ENCODE results near the gene HOOK1.

Gene HOOK1

GRCh38 chr1:59871746-59872145 is 57.0 kb downstream of the HOOK1 start:
- no peak overlapping the region for H3K27ac ChIP-seq
- H3K36me3 ChIP-seq (replicated peaks), result no peaks in the 10 kb centered on the region
- H3K27me3 ChIP-seq (replicated peaks), result no peaks in the 10 kb centered on the region
- no peak for DNase-seq
- no peak for TF ChIP-seq CTCF (IDR thresholded peaks at IDR 0.05; ENCODE audit: low read depth, low read length, missing control alignments)
- in situ Hi-C loops (cut with HindIII; ENCODE audit: low pct_ligation_motif_present, low sequenced_read_pairs), result no loop called here
- no peak overlapping the region for H3K4me3 ChIP-seq (ENCODE audit: low read depth, low read length)

GRCh38 chr1:59877108-59877682 is 62.4 kb downstream of the HOOK1 start:
- H3K36me3 ChIP-seq (replicated peaks), result no peaks in the 10 kb centered on the region
- H3K27me3 ChIP-seq (replicated peaks), result no peaks in the 10 kb centered on the region
- no peak for DNase-seq
- H3K4me3 ChIP-seq (ENCODE audit: low read depth, low read length), result no peak overlapping the region
- H3K27ac ChIP-seq, result no peak overlapping the region
- in situ Hi-C loops (cut with HindIII; ENCODE audit: low pct_ligation_motif_present, low sequenced_read_pairs), result no loop called here
- TF ChIP-seq CTCF (IDR thresholded peaks at IDR 0.05; ENCODE audit: low read depth, low read length, missing control alignments), result no peak

DNA sequence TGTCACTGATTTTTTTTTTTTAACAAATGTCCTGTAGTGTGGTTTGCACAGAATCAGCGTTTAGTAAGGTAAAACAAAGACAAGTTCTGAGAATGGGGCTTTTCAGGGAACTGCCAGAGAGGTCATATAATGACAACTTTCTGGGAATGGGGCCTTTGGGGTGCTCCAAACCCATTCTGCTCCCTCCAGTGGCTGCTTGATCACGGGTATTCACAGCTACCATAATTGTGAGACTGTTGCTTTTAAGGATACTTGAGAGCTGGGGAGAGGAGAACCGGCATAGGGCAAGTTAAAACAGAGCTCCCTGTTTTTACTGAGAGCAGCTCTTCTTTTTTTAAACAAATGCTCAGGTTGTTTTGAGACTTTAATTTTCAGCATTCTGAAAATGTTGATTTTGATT is 63.6 kb downstream of the HOOK1 start:
- Histone ChIP-seq H3K27me3 (replicated peaks) (no peaks in the 10 kb centered on the region), H3K27ac (no peak overlapping the region), H3K4me3 (ENCODE audit: low read depth, low read length) (no peak overlapping the region), H3K36me3 (replicated peaks) (no peaks in the 10 kb centered on the region)
- TF ChIP-seq CTCF (IDR thresholded peaks at IDR 0.05; ENCODE audit: low read depth, low read length, missing control alignments), result no peak
- no peak for DNase-seq
- in situ Hi-C loops (cut with HindIII; ENCODE audit: low pct_ligation_motif_present, low sequenced_read_pairs), result no loop called here

GRCh38 chr1:59879574-59879973 is 64.8 kb downstream of the HOOK1 start:
- in situ Hi-C loops (cut with HindIII; ENCODE audit: low pct_ligation_motif_present, low sequenced_read_pairs), result no loop called here
- peak; percentile 77 for TF ChIP-seq CTCF (IDR thresholded peaks at IDR 0.05; ENCODE audit: low read depth, low read length, missing control alignments)
- DNase-seq, result peak; percentile 72
- no peaks in the 10 kb centered on the region for H3K36me3 ChIP-seq (replicated peaks)
- no peak overlapping the region for H3K27ac ChIP-seq
- no peaks in the 10 kb centered on the region for H3K27me3 ChIP-seq (replicated peaks)
- H3K4me3 ChIP-seq (ENCODE audit: low read depth, low read length), result no peak overlapping the region

DNA sequence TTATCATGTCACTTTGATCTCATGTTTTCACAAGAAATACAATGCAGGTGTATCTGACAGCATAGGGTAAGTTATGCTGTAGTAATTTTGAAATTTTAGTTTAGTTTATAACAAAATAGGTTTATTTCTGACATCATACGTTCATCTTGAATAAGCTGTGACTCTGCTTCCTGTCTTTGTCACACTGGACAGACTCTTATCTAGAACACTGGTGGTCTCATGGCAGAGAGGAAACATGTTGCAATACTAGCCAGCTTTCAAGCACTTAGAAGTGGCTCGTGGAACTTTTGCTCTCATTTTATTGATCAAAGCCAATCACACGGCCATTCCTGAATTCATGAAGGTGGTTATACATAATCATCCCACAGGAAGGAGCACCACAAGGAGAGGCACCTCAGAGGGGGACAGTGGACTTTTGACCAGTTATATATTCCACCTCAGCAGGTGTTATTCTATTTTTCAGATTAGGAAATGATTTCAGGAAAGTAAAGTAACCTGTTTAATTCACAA is 65.3 kb downstream of the HOOK1 start:
- no peak overlapping the region for H3K27ac ChIP-seq
- H3K4me3 ChIP-seq (ENCODE audit: low read depth, low read length), result no peak overlapping the region
- H3K36me3 ChIP-seq (replicated peaks), result no peaks in the 10 kb centered on the region
- DNase-seq, result no peak
- no peak for TF ChIP-seq CTCF (IDR thresholded peaks at IDR 0.05; ENCODE audit: low read depth, low read length, missing control alignments)
- in situ Hi-C loops (cut with HindIII; ENCODE audit: low pct_ligation_motif_present, low sequenced_read_pairs), result no loop called here
- H3K27me3 ChIP-seq (replicated peaks), result no peaks in the 10 kb centered on the region

DNA sequence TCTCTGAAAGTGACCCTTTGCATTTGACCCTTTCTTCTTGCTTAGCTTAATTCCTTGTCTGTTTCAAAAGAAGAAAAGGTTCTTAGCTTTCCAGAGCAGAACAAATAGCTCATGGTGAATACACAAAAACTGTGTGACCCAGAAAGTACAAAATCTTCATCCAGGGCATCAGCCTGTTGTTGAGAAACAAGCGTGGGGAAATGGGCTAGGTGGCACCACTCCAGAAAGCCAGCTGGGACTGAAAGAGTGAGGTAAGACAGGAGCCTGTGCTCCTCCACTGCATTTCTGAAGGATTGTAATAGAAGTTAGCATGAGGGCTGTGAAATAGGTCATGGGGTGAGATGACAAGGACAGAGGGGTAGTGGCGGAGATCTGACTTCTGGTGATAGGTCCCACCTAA is 66.0 kb downstream of the HOOK1 start:
- no peak for TF ChIP-seq CTCF (IDR thresholded peaks at IDR 0.05; ENCODE audit: low read depth, low read length, missing control alignments)
- no peak for DNase-seq
- in situ Hi-C loops (cut with HindIII; ENCODE audit: low pct_ligation_motif_present, low sequenced_read_pairs), result no loop called here
- Histone ChIP-seq H3K27me3 (replicated peaks) (no peaks in the 10 kb centered on the region), H3K27ac (no peak overlapping the region), H3K36me3 (replicated peaks) (no peaks in the 10 kb centered on the region), H3K4me3 (ENCODE audit: low read depth, low read length) (no peak overlapping the region)

Measured in brain microvascular endothelial cell (primary cell).